ENCODE measurements around the gene PTCD2. TPM values are rescaled to one million over a fixed set of nuclear protein-coding genes. Genes with fewer than 3 reads are reported as not detected.

The PTCD2 gene
- total RNA-seq, 1 donor from 2014 or later: 2.6 TPM

GRCh38 chr5:72417333-72418062 is 97.3 kb downstream of the PTCD2 start:
- Histone ChIP-seq H3K4me1 (ENCODE audit: control insufficient read depth in 3 of 3, insufficient read depth in 3 of 3, low read length in 3 of 3) (no peaks in the 10 kb centered on the region), H3K36me3 (ENCODE audit: control insufficient read depth in 3 of 3, insufficient read depth in 3 of 3, low read length in 3 of 3) (no peaks in the 10 kb centered on the region), H3K9ac (ENCODE audit: low read depth in 1 of 3, low read length in 3 of 3) (no peak overlapping the region), H3K4me3 (ENCODE audit: low read length in 3 of 3) (no peak overlapping the region), H3K27ac (ENCODE audit: low read depth, low read length) (no peak overlapping the region), H3K27me3 (ENCODE audit: control insufficient read depth in 3 of 3, insufficient read depth in 3 of 3, low read length in 3 of 3) (no peaks in the 10 kb centered on the region), H3K9me3 (ENCODE audit: control insufficient read depth in 3 of 3, low read length in 3 of 3) (no peaks in the 10 kb centered on the region)

Small RNA genes lying within 50 kb of the gene (small RNA-seq; reads per million reads assigned to genes)
- gene RN7SL153P: not detected

Other genes starting within 250 kb of the PTCD2 start
- gene MAP1B, start 212.9 kb upstream of the PTCD2 start, total RNA-seq: 22.4 TPM
- 75.7 TPM for gene MRPS27, start 133 bp upstream of the PTCD2 start, total RNA-seq
- 1.6 TPM for gene ZNF366, start 187.0 kb downstream of the PTCD2 start, total RNA-seq